SU-DHL-6 (cell line): ENCODE measurements around the gene STARD7.
"Not testable (repeated sequence)": the region's sequence is repeated elsewhere in the genome, so short reads cannot be mapped to it uniquely, and the experiment has no call there.

Source experiments
- EZH2phosphoT487 ChIP-seq: fragments of 200-600 bp; sonication (generic), shearing (Covaris generic); conservative IDR thresholded peaks from 2 replicates; pipeline ENCODE4 v1.6.1; 2018; ENCODE audit warnings: mild to moderate bottlenecking, antibody characterized with exemption, low read length, moderate library complexity, mixed read lengths
- TF ChIP-seq, protein P1 (sequence below): fragments of 200-600 bp; sonication (generic); IDR thresholded peaks from one replicate; pipeline ENCODE4 v1.5.1; 2017; ENCODE audit warnings: antibody characterized with exemption, mild to moderate bottlenecking, low read length, moderate library complexity; ENCODE audit not compliant: insufficient read depth, poor library complexity, severe bottlenecking

DNA sequence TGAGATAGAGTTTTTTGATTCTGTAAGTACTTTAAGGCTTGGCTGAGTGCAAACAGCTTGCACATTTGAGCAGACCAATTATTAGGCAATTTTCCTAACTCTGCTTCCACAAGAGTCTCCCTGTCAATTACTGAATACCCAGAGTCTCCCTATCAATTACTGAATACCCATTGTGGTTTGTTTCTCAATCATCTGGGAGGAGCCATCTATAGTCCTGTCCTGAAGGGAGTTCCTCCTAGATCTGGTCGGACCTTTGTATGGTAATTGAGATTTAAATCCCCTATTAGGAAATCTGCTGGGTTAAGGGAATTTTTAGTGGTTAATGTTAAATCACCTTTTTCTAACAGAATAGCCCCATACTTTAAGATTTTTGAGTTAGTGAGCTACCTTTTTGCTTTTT lies 12.5 kb upstream of the STARD7 start:
- TF ChIP-seq, protein P1, sequence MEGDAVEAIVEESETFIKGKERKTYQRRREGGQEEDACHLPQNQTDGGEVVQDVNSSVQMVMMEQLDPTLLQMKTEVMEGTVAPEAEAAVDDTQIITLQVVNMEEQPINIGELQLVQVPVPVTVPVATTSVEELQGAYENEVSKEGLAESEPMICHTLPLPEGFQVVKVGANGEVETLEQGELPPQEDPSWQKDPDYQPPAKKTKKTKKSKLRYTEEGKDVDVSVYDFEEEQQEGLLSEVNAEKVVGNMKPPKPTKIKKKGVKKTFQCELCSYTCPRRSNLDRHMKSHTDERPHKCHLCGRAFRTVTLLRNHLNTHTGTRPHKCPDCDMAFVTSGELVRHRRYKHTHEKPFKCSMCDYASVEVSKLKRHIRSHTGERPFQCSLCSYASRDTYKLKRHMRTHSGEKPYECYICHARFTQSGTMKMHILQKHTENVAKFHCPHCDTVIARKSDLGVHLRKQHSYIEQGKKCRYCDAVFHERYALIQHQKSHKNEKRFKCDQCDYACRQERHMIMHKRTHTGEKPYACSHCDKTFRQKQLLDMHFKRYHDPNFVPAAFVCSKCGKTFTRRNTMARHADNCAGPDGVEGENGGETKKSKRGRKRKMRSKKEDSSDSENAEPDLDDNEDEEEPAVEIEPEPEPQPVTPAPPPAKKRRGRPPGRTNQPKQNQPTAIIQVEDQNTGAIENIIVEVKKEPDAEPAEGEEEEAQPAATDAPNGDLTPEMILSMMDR, result not testable (repeated sequence)
- not testable (repeated sequence) for TF ChIP-seq EZH2phosphoT487
